Lung (tissue), 16 donors: ENCODE measurements around the gene ZFYVE21. TPM values are rescaled to one million over a fixed set of nuclear protein-coding genes. Genes with fewer than 3 reads are reported as not detected.

ENCODE experiments used
- ATAC-seq: fragments of 200-7000 bp; cut with Tn5 transposase; one replicate; pipeline ENCODE4 v1.9.1; 2020; ENCODE audit warnings: moderate number of reproducible peaks; ENCODE audit not compliant: insufficient read depth, low FRiP score
- DNase-seq, 3 donors: peaks; one replicate each; pipeline ENCODE4 v3.0.0-alpha.2; 2013 to 2017
- H3K27ac ChIP-seq, 2 donors: one replicate each; pipeline ENCODE4 v1.5.1; 2013; ENCODE audit warnings: mild to moderate bottlenecking in 2 of 2, moderate library complexity in 2 of 2, control low read depth in 1 of 2, inconsistent platforms in 1 of 2, low read depth in 1 of 2, low read length in 1 of 2
- H3K27me3 ChIP-seq, 3 donors: one replicate each; pipeline ENCODE4 v1.5.1; 2013; ENCODE audit warnings: low read length in 2 of 3; ENCODE audit not compliant: control insufficient read depth in 3 of 3, insufficient read depth in 3 of 3
- H3K36me3 ChIP-seq, 4 donors: one replicate each; pipeline ENCODE4 v1.5.1; 2013; ENCODE audit warnings: low read length in 4 of 4, mild to moderate bottlenecking in 1 of 4, moderate library complexity in 1 of 4; ENCODE audit not compliant: control insufficient read depth in 4 of 4, insufficient read depth in 4 of 4
- H3K4me1 ChIP-seq, 5 donors: one replicate each; pipeline ENCODE4 v1.5.1; 2013; ENCODE audit warnings: low read length in 5 of 5, mild to moderate bottlenecking in 2 of 5, moderate library complexity in 1 of 5; ENCODE audit not compliant: control insufficient read depth in 5 of 5, insufficient read depth in 5 of 5
- H3K4me3 ChIP-seq: one replicate; pipeline ENCODE4 v1.5.1; 2013; ENCODE audit warnings: mild to moderate bottlenecking, control low read depth, moderate library complexity
- H3K9ac ChIP-seq, 2 donors: one replicate each; pipeline ENCODE4 v1.5.1; 2013; ENCODE audit warnings: low read length in 2 of 2, control low read depth in 1 of 2; ENCODE audit not compliant: insufficient read depth in 1 of 2
- H3K9me3 ChIP-seq, 4 donors: one replicate each; pipeline ENCODE4 v1.5.1; 2013; ENCODE audit warnings: low read length in 3 of 4, mild to moderate bottlenecking in 1 of 4, moderate library complexity in 1 of 4; ENCODE audit not compliant: control insufficient read depth in 4 of 4, insufficient read depth in 3 of 4
- WGBS, 2 donors: extraction: QIAGEN DNeasy Blood & Tissue Kit; methylation state at CpG; one replicate each; pipeline ENCODE4 v1.1.7; 2013; 5-methylcytosine and 5-hydroxymethylcytosine counted together
- long read RNA-seq, 5 donors: transcript quantifications; one replicate each; lab custom pipeline, GENCODE V29; 2026
- polyA plus RNA-seq, 2 donors: library from polyadenylated mRNA; stranded (reverse); fragments of 200-250 nt; gene quantifications; one replicate each; pipeline ENCODE4 v1.2.1, GENCODE V29; 2013
- total RNA-seq, 2 donors: library from RNA; depleted of rRNA in 1 of 2; stranded (reverse); fragments of >200 nt in 1 of 2; gene quantifications; one replicate each; pipeline ENCODE4 v1.2.1, GENCODE V29; 2014 to 2021
- TF ChIP-seq, protein P1 (sequence below): IDR thresholded peaks from 2 replicates; pipeline ENCODE4 v1.5.1; 2012; ENCODE audit warnings: mild to moderate bottlenecking; ENCODE audit errors: control extremely low read depth, extremely low read depth
- donor health status: control.
- donor health status: control.
- donor health status: Bipolar disorder and iron deficiency.
- donor health status: healthy.
- donor health status: DM: yes; HTN: yes; CAD: no.

The ZFYVE21 gene
- total RNA-seq (10 to 100 TPM; 52.7 to 68.3 TPM), polyA plus RNA-seq (10 to 100 TPM; 39.4 to 42.3 TPM)
- long read RNA-seq, donor 1, transcript ZFYVE21-202 (7 exons, 1,383 nt) = major isoform, 36 of 80 reads
- long read RNA-seq, donor 1, partial matches to known transcripts = 37 of 80 reads
- long read RNA-seq, donor 1, other reads (novel, unspliced or antisense) = 0 of 80 reads
- long read RNA-seq, donor 2, transcript ZFYVE21-202 (7 exons, 1,383 nt) = major isoform, 9 of 38 reads
- long read RNA-seq, donor 2, partial matches to known transcripts = 27 of 38 reads
- long read RNA-seq, donor 2, other reads (novel, unspliced or antisense) = 0 of 38 reads
- long read RNA-seq, donor 3, transcript ZFYVE21-202 (7 exons, 1,383 nt) = major isoform, 17 of 63 reads
- long read RNA-seq, donor 3, partial matches to known transcripts = 42 of 63 reads
- long read RNA-seq, donor 3, other reads (novel, unspliced or antisense) = 0 of 63 reads
- long read RNA-seq, donor 4, transcript ZFYVE21-202 (7 exons, 1,383 nt) = major isoform, 6 of 9 reads
- long read RNA-seq, donor 4, partial matches to known transcripts = 0 of 9 reads
- long read RNA-seq, donor 4, other reads (novel, unspliced or antisense) = 0 of 9 reads
- long read RNA-seq, donor 5, transcript ZFYVE21-202 (7 exons, 1,383 nt) = major isoform, 33 of 85 reads
- long read RNA-seq, donor 5, partial matches to known transcripts = 40 of 85 reads
- long read RNA-seq, donor 5, other reads (novel, unspliced or antisense) = 0 of 85 reads

DNA sequence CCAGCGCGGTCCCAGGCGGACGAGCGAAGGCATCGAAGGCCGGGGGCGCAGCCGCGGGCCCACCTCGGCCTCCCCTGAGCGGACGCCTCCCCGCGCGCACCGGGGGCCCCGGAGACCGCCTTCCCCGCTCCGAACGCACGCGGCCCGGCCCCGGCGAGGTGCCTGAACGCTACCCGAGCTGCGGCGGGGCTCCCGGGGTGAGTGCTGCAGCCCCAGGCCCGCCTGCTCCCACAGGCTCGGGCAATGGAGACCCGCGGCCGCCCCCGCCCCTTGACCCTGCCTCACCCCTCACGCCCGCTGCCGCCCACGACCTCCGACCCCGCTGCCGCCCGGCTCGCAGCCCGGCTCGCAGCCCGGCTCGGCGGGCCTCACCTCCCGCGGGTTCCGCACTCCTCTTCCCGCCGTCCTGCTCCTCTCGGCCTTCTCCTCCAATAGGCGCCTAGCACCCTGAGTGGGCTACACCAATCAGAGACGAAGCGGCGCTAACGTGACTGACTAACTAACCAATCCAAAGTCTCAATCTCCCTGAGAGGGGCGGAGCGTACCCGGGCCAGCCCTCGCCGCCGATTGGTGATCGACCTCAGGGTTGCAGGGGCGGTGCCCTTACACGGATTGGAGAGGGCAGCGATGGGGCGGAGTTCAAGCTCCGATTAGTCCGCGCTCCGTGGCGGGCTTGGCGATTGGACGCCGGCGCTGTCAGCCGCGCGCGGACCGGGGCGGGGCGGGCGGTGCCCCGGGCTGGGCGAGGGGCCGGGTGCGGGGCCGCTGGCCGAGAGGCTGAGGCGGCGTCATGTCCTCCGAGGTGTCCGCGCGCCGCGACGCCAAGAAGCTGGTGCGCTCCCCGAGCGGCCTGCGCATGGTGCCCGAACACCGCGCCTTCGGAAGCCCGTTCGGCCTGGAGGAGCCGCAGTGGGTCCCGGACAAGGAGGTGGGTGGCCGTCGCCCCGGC, at the start of gene ZFYVE21, which contains the start of gene XRCC3:
Gene ZFYVE21, plus strand, starts transcription at position 759 of the 949 bp plus-strand sequence. Its CDS starts 32 bp downstream, at position 791.
Gene XRCC3, minus strand, starts transcription at position 400 of the 949 bp plus-strand sequence. CDS start 4,364 bp downstream, outside the sequence.
- TF ChIP-seq, protein P1, sequence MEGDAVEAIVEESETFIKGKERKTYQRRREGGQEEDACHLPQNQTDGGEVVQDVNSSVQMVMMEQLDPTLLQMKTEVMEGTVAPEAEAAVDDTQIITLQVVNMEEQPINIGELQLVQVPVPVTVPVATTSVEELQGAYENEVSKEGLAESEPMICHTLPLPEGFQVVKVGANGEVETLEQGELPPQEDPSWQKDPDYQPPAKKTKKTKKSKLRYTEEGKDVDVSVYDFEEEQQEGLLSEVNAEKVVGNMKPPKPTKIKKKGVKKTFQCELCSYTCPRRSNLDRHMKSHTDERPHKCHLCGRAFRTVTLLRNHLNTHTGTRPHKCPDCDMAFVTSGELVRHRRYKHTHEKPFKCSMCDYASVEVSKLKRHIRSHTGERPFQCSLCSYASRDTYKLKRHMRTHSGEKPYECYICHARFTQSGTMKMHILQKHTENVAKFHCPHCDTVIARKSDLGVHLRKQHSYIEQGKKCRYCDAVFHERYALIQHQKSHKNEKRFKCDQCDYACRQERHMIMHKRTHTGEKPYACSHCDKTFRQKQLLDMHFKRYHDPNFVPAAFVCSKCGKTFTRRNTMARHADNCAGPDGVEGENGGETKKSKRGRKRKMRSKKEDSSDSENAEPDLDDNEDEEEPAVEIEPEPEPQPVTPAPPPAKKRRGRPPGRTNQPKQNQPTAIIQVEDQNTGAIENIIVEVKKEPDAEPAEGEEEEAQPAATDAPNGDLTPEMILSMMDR = no peak
- Histone ChIP-seq H3K36me3 (no peaks in the 10 kb centered on the region), H3K27me3 (no peaks in the 10 kb centered on the region), H3K4me3 (peak within 1 kb of the TSS; percentile 80), H3K4me1 (peaks cover 0 to 41% (median 14%) of the 10 kb centered on the region in 5 donors), H3K9me3 (no peaks in the 10 kb centered on the region), H3K27ac (peak within 1 kb of the TSS; percentile 73 to 84), H3K9ac (peak within 1 kb of the TSS in 1 of 2 donors; percentile 25)
- 1% methylated on average over 95 to 121 of the region's 121 CpGs for WGBS, 2 donors
- DNase-seq (peak; percentile 100), ATAC-seq (peak; percentile 96)

DNA sequence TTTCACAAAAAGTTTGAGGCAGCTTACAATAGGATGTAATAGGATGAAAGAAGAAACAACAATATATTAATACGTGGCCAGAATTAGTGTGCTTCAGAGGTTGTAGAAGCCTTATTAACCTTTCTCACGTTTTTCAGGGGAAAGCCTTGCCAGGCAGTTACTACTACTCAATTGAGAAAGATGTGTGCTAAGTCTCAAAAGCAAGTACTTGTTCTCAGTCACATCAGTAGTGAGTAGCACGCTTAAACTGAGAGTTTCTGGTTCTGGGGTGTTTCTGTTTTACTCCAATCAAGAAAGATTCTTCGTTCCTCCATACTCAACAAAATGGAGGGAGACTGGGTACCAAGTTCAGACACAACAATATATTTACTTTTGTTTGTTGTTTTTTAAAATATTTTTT, 47.9 kb upstream of the ZFYVE21 start:
- no peaks in the 10 kb centered on the region for H3K4me1 ChIP-seq
- H3K4me3 ChIP-seq = no peak overlapping the region
- H3K27ac ChIP-seq = no peak overlapping the region
- ATAC-seq (no peak), DNase-seq (no peak)
- peaks cover 0 to 3% (median 0%) of the 10 kb centered on the region in 4 donors for H3K9me3 ChIP-seq
- no peaks in the 10 kb centered on the region for H3K27me3 ChIP-seq
- whole genome bisulfite sequencing, 2 donors = 87 to 96% methylated on average over 4 of the region's 4 CpGs
- TF ChIP-seq, protein P1 = no peak
- H3K9ac ChIP-seq = no peak overlapping the region
- peaks cover 32 to 50% (median 33%) of the 10 kb centered on the region in 4 donors for H3K36me3 ChIP-seq

DNA sequence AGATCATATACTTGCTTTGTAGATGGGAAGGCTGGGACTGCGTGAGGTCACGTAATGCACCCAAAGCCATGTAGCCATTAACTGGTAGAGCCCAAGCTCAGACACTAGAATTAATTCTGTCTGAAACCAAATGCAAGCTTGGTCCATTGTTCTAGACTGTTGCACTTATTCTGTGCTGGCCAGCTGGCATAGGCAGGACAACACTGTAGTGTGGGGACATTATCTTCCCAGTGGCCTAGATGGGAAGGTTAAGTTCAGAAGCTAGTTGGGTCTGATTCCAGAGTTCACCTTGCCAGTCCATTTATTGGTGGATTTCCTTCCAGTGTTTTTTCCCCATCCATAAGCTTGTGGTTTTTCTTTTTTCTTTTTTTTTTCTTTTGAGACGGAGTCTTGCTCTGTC, 47.5 kb upstream of the ZFYVE21 start:
- TF ChIP-seq, protein P1 = no peak
- peaks cover 0 to 3% (median 0%) of the 10 kb centered on the region in 4 donors for H3K9me3 ChIP-seq
- peaks cover 34 to 54% (median 36%) of the 10 kb centered on the region in 4 donors for H3K36me3 ChIP-seq
- no peak overlapping the region for H3K9ac ChIP-seq
- no peaks in the 10 kb centered on the region for H3K4me1 ChIP-seq
- no peak for ATAC-seq
- H3K27ac ChIP-seq = no peak overlapping the region
- WGBS, 2 donors = 97 to 98% methylated on average over 3 of the region's 3 CpGs
- no peaks in the 10 kb centered on the region for H3K27me3 ChIP-seq
- no peak overlapping the region for H3K4me3 ChIP-seq
- DNase-seq = no peak
